Measurements from ENCODE around the gene ATG16L1. TPM values are rescaled to one million over a fixed set of nuclear protein-coding genes. Genes with fewer than 3 reads are reported as not detected.

Gene ATG16L1
- total RNA-seq, 2 experiments from 2014 or later = 47.2 to 50.5 TPM

GRCh38 chr2:233319256-233319655 is 67.8 kb downstream of the ATG16L1 start:
- peaks cover 21% of the 10 kb centered on the region for H3K4me1 Mint-ChIP-seq (ENCODE audit: low read depth)
- H3K27me3 Mint-ChIP-seq (ENCODE audit: low read depth) = peaks cover 14% of the 10 kb centered on the region
- H3K4me3 Mint-ChIP-seq = no peak overlapping the region
- POLR2A ChIA-PET = no interaction called here
- H3K9me3 Mint-ChIP-seq (ENCODE audit: insufficient read depth) = no peaks in the 10 kb centered on the region
- CTCF ChIA-PET = interaction anchor here (1.1 kb wide), 1 partner anchor 124 kb away, joined by 5 read pairs; no protein-coding TSS in a partner anchor
- H3K27ac Mint-ChIP-seq = no peak overlapping the region
- no peak for ATAC-seq
- DNase-seq = no peak
- H3K36me3 Mint-ChIP-seq (ENCODE audit: low read depth) = no peaks in the 10 kb centered on the region

- CTCF ChIA-PET = interaction anchor here (2.0 kb wide), 1 partner anchor 11 kb away, joined by 9 read pairs; no protein-coding TSS in a partner anchor
- POLR2A ChIA-PET = interaction anchor here (0.8 kb wide), 1 partner anchor 11 kb away, joined by 3 read pairs; no protein-coding TSS in a partner anchor
- Mint-ChIP-seq H3K4me1 (ENCODE audit: low read depth) (peaks cover 24% of the 10 kb centered on the region), H3K4me3 (no peak overlapping the region), H3K27ac (no peak overlapping the region), H3K27me3 (ENCODE audit: low read depth) (peaks cover 14% of the 10 kb centered on the region), H3K36me3 (ENCODE audit: low read depth) (no peaks in the 10 kb centered on the region), H3K9me3 (ENCODE audit: insufficient read depth) (no peaks in the 10 kb centered on the region)
- DNase-seq = no peak
- no peak for ATAC-seq
These were observed 69.0 kb downstream of the ATG16L1 start for GRCh38 chr2:233320470-233320869.

- H3K36me3 Mint-ChIP-seq (ENCODE audit: low read depth) = no peaks in the 10 kb centered on the region
- H3K27ac Mint-ChIP-seq = no peak overlapping the region
- H3K4me1 Mint-ChIP-seq (ENCODE audit: low read depth) = peaks cover 24% of the 10 kb centered on the region
- H3K4me3 Mint-ChIP-seq = no peak overlapping the region
- DNase-seq (no peak), ATAC-seq (no peak)
- ChIA-PET POLR2A (interaction anchor here (0.8 kb wide), 1 partner anchor 12 kb away, joined by 3 read pairs; no protein-coding TSS in a partner anchor), CTCF (interaction anchor here (0.6 to 2.0 kb wide), 4 partner anchors 10 to 268 kb away, joined by 3 to 9 read pairs (median 3); no protein-coding TSS in a partner anchor)
- H3K9me3 Mint-ChIP-seq (ENCODE audit: insufficient read depth) = no peaks in the 10 kb centered on the region
- peaks cover 14% of the 10 kb centered on the region for H3K27me3 Mint-ChIP-seq (ENCODE audit: low read depth)
These were observed 69.7 kb downstream of the ATG16L1 start for GRCh38 chr2:233321166-233321565.

- no peak for ATAC-seq
- DNase-seq = no peak
- peaks cover 24% of the 10 kb centered on the region for H3K4me1 Mint-ChIP-seq (ENCODE audit: low read depth)
- H3K9me3 Mint-ChIP-seq (ENCODE audit: insufficient read depth) = no peaks in the 10 kb centered on the region
- H3K27me3 Mint-ChIP-seq (ENCODE audit: low read depth) = peaks cover 10% of the 10 kb centered on the region
- CTCF ChIA-PET = no interaction called here
- no peaks in the 10 kb centered on the region for H3K36me3 Mint-ChIP-seq (ENCODE audit: low read depth)
- H3K4me3 Mint-ChIP-seq = no peak overlapping the region
- peak overlapping the region; percentile 62 for H3K27ac Mint-ChIP-seq
- POLR2A ChIA-PET = no interaction called here
These were observed 72.4 kb downstream of the ATG16L1 start for GRCh38 chr2:233323851-233324250.

GRCh38 chr2:233325256-233325655 is 73.8 kb downstream of the ATG16L1 start:
- ATAC-seq (no peak), DNase-seq (no peak)
- ChIA-PET POLR2A (interaction anchor here (0.6 kb wide), 1 partner anchor 183 kb away, joined by 4 read pairs; no protein-coding TSS in a partner anchor), CTCF (interaction anchor here (1.6 kb wide), 1 partner anchor 118 kb away, joined by 3 read pairs; no protein-coding TSS in a partner anchor)
- Mint-ChIP-seq H3K27me3 (ENCODE audit: low read depth) (peaks cover 5% of the 10 kb centered on the region), H3K4me1 (ENCODE audit: low read depth) (peaks cover 34% of the 10 kb centered on the region), H3K27ac (no peak overlapping the region), H3K9me3 (ENCODE audit: insufficient read depth) (no peaks in the 10 kb centered on the region), H3K36me3 (ENCODE audit: low read depth) (no peaks in the 10 kb centered on the region), H3K4me3 (no peak overlapping the region)

GRCh38 chr2:233325814-233326213 is 74.3 kb downstream of the ATG16L1 start:
- ATAC-seq (no peak), DNase-seq (no peak)
- H3K4me1 Mint-ChIP-seq (ENCODE audit: low read depth) = peaks cover 38% of the 10 kb centered on the region
- H3K36me3 Mint-ChIP-seq (ENCODE audit: low read depth) = no peaks in the 10 kb centered on the region
- H3K27ac Mint-ChIP-seq = no peak overlapping the region
- no peaks in the 10 kb centered on the region for H3K9me3 Mint-ChIP-seq (ENCODE audit: insufficient read depth)
- peaks cover 3% of the 10 kb centered on the region for H3K27me3 Mint-ChIP-seq (ENCODE audit: low read depth)
- ChIA-PET POLR2A (no interaction called here), CTCF (interaction anchor here (1.6 kb wide), 1 partner anchor 117 kb away, joined by 3 read pairs; no protein-coding TSS in a partner anchor)
- H3K4me3 Mint-ChIP-seq = no peak overlapping the region

GRCh38 chr2:233326500-233326899 is 75.0 kb downstream of the ATG16L1 start:
- peaks cover 42% of the 10 kb centered on the region for H3K4me1 Mint-ChIP-seq (ENCODE audit: low read depth)
- no peak overlapping the region for H3K4me3 Mint-ChIP-seq
- POLR2A ChIA-PET = no interaction called here

GRCh38 chr2:233328922-233329321 is 77.4 kb downstream of the ATG16L1 start:
- POLR2A ChIA-PET = no interaction called here
- Mint-ChIP-seq H3K4me1 (ENCODE audit: low read depth) (peaks cover 46% of the 10 kb centered on the region), H3K4me3 (no peak overlapping the region), H3K36me3 (ENCODE audit: low read depth) (peaks cover 6% of the 10 kb centered on the region), H3K27ac (peak overlapping the region; percentile 17), H3K27me3 (ENCODE audit: low read depth) (no peaks in the 10 kb centered on the region), H3K9me3 (ENCODE audit: insufficient read depth) (no peaks in the 10 kb centered on the region)
- DNase-seq (no peak), ATAC-seq (no peak)
- CTCF ChIA-PET = no interaction called here

More at GRCh38 chr2:233326500-233326899, 75.0 kb downstream of the ATG16L1 start:
- no peak for ATAC-seq
- DNase-seq = no peak
- no peak overlapping the region for H3K27ac Mint-ChIP-seq
- H3K9me3 Mint-ChIP-seq (ENCODE audit: insufficient read depth) = no peaks in the 10 kb centered on the region
- CTCF ChIA-PET = no interaction called here
- H3K27me3 Mint-ChIP-seq (ENCODE audit: low read depth) = peaks cover under 1% of the 10 kb centered on the region
- H3K36me3 Mint-ChIP-seq (ENCODE audit: low read depth) = peaks cover 2% of the 10 kb centered on the region

- Mint-ChIP-seq H3K27ac (peak overlapping the region; percentile 17), H3K4me1 (ENCODE audit: low read depth) (peaks cover 49% of the 10 kb centered on the region), H3K9me3 (ENCODE audit: insufficient read depth) (no peaks in the 10 kb centered on the region), H3K4me3 (no peak overlapping the region), H3K36me3 (ENCODE audit: low read depth) (peaks cover 6% of the 10 kb centered on the region), H3K27me3 (ENCODE audit: low read depth) (no peaks in the 10 kb centered on the region)
- ChIA-PET CTCF (interaction anchor here (3.2 kb wide), 1 partner anchor 24 kb away, joined by 21 read pairs; the partner anchor contains the start of gene DGKD), POLR2A (no interaction called here)
- ATAC-seq (no peak), DNase-seq (no peak)
These were observed 78.1 kb downstream of the ATG16L1 start for GRCh38 chr2:233329489-233330135.

- H3K4me1 Mint-ChIP-seq (ENCODE audit: low read depth) = peaks cover 60% of the 10 kb centered on the region
- ChIA-PET CTCF (interaction anchor here (0.5 to 3.2 kb wide), 20 partner anchors 10 to 195 kb away, joined by 3 to 21 read pairs (median 4); partner anchors contain the start of gene DGKD), POLR2A (interaction anchor here (0.7 to 2.4 kb wide), 9 partner anchors 10 to 64 kb away, joined by 3 to 10 read pairs (median 4); partner anchors contain the start of gene DGKD)
- ATAC-seq (peak; percentile 95), DNase-seq (peak; percentile 92)
- no peaks in the 10 kb centered on the region for H3K27me3 Mint-ChIP-seq (ENCODE audit: low read depth)
- H3K4me3 Mint-ChIP-seq = peak overlapping the region; percentile 61
- H3K9me3 Mint-ChIP-seq (ENCODE audit: insufficient read depth) = no peaks in the 10 kb centered on the region
- H3K27ac Mint-ChIP-seq = peak overlapping the region; percentile 99
- H3K36me3 Mint-ChIP-seq (ENCODE audit: low read depth) = peaks cover 6% of the 10 kb centered on the region
These were observed 80.1 kb downstream of the ATG16L1 start for GRCh38 chr2:233331536-233331935.

GRCh38 chr2:233332125-233332524 is 80.7 kb downstream of the ATG16L1 start:
- CTCF ChIA-PET = interaction anchor here (0.8 to 3.2 kb wide), 15 partner anchors 11 to 124 kb away, joined by 3 to 21 read pairs (median 4); partner anchors contain the start of gene DGKD
- peak overlapping the region; percentile 99 for H3K27ac Mint-ChIP-seq

GRCh38 chr2:233334915-233335314 is 83.4 kb downstream of the ATG16L1 start:
- ChIA-PET CTCF (interaction anchor here (1.1 to 1.6 kb wide), 2 partner anchors 19 to 50 kb away, joined by 3 to 5 read pairs; no protein-coding TSS in a partner anchor), POLR2A (no interaction called here)
- H3K4me3 Mint-ChIP-seq = no peak overlapping the region
- DNase-seq = no peak
- ATAC-seq = no peak
- H3K27me3 Mint-ChIP-seq (ENCODE audit: low read depth) = peaks cover 6% of the 10 kb centered on the region
- no peaks in the 10 kb centered on the region for H3K9me3 Mint-ChIP-seq (ENCODE audit: insufficient read depth)
- H3K27ac Mint-ChIP-seq = no peak overlapping the region
- peaks cover 6% of the 10 kb centered on the region for H3K36me3 Mint-ChIP-seq (ENCODE audit: low read depth)
- H3K4me1 Mint-ChIP-seq (ENCODE audit: low read depth) = peaks cover 68% of the 10 kb centered on the region

More at GRCh38 chr2:233332125-233332524, 80.7 kb downstream of the ATG16L1 start:
- Mint-ChIP-seq H3K36me3 (ENCODE audit: low read depth) (peaks cover 6% of the 10 kb centered on the region), H3K4me1 (ENCODE audit: low read depth) (peaks cover 60% of the 10 kb centered on the region), H3K4me3 (peak overlapping the region; percentile 61), H3K9me3 (ENCODE audit: insufficient read depth) (no peaks in the 10 kb centered on the region), H3K27me3 (ENCODE audit: low read depth) (no peaks in the 10 kb centered on the region)
- DNase-seq = no peak
- peak; percentile 5 for ATAC-seq
- POLR2A ChIA-PET = interaction anchor here (0.7 to 2.4 kb wide), 8 partner anchors 10 to 64 kb away, joined by 3 to 10 read pairs (median 4); partner anchors contain the start of gene DGKD
